NCI-H748 (cell line): ENCODE results near the gene CHERP.
"Not testable (repeated sequence)": the region's sequence is repeated elsewhere in the genome, so short reads cannot be mapped to it uniquely, and the experiment has no call there.

Experiments
- DNase-seq: peaks from one replicate; lab custom pipeline; 2025; ENCODE audit not compliant: unreplicated experiment; lab: John Stamatoyannopoulos, UW

Gene CHERP

DNA sequence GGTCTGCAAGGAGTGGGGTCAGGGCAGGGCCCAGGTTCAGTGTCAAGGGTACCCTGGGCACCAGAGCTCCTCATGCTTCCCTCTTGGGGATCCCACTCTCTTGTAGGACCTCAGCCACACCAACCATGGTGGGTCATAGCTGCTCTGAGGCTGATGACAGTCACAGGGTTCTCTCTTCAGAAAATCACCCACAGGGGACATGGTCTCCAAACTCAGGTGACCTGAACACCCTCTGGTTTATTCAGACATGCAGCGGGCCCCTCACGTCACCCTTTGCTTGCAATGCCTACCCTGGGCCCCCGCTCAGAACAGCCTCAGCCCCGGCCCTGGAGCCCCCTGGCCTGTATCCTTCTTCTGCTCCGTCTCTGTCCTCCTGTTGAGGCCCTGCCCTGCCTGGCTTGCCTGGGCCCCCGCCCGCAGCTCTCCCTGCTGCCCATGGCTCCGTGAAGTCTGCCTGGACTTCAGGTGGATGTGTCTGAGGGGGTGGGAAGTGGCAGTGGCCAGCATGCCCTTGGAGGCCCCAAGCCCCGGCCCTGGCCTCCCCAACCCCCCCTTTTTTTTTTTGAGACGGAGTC lies 20.4 kb downstream of the CHERP start:
- no peak for DNase-seq

DNA sequence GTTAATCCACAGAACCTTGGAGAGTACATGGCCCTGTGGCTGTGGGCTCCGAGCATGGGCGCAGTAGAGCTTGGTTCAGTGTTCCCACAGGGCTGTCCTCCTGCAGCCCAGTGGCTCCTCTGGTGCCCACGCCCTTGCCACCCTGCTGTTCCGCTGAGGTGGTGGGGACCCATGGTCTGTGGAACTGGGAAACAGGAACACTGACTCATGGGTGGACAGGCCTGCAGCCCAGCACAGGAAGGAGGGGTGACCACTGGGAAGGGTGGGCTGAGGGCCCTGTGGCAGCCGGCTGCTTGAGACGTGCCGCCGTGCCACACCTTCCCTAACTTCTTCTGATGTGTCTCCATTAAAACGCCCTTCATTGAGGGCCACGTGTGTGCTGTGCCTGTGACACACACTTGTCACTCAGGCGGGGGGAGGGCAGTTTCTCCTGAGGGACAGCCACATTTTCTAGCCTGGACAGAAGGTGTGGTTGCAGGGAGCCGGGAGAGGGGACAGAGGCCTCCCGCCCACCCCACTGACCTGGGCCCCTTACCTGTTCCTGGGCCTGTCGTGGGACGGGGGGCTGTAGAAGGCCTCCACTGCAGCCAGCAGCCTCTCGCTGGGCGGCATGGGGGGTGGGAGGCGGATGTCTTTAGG lies 21.1 kb downstream of the CHERP start:
- no peak for DNase-seq

DNA sequence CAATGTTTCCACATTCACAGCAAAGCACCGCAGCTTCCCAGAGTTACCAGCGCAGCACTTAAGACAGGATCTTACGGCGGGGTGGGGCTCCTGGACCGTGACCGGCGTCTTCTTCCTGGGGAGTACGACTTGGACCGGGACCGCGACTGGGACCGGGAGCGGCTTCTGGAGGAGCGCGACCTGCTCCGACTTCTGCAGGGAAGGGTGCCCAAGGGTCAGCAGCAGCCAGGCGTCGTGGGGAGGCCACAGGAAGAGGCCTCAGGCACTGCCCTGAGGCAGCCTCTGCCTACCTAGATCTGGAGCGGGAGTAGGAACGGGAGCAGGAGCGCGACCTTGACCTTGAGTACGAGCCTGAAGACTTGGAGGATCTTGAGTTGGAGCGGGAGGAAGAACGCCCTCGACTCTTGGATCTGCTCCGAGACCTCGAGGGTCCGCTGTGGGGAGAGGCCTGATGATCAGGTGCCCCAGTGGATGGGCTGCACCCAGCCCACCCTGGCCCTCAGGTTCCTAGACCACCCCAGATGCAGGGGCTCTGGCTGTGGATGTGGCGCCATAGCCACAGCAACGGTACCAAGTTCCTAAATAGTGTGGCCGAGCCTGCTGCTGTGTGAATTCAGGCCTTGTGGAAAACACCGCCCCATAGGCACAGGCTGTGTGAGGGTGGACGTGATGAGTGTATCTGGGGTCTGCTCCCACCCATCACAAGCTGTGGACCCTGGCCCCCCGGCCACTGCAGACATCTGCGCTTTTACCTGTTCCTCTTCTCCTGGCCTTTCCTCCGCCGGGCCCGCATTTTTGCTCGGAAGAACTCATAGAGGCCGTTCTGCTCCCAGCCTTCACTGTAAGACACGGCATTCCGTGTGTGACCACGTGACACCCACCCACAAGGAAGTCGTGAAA lies 21.9 kb downstream of the CHERP start:
- no peak for DNase-seq

DNA sequence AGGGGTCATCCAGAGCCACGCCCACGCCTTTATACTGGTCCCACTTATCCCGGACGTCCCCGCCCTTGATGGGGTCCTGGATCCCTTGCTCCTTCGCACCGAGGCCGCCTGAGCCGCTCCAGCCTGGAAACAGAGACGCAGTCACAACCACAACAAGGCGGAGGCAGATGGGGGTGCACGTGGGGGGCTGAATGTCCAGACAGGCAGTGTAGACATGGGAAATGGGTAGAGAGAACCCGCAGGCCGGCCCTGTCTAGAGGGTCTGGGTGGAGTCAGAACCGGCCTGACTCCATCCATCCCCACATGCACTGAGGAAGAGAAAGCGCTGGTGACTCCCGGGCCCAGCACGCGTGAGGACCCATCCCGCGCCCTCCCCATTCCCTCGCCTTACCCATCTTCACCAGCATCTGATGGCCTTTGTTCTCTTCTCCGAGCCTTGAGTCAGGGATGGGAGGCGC lies 23.0 kb downstream of the CHERP start:
- DNase-seq, result no peak

DNA sequence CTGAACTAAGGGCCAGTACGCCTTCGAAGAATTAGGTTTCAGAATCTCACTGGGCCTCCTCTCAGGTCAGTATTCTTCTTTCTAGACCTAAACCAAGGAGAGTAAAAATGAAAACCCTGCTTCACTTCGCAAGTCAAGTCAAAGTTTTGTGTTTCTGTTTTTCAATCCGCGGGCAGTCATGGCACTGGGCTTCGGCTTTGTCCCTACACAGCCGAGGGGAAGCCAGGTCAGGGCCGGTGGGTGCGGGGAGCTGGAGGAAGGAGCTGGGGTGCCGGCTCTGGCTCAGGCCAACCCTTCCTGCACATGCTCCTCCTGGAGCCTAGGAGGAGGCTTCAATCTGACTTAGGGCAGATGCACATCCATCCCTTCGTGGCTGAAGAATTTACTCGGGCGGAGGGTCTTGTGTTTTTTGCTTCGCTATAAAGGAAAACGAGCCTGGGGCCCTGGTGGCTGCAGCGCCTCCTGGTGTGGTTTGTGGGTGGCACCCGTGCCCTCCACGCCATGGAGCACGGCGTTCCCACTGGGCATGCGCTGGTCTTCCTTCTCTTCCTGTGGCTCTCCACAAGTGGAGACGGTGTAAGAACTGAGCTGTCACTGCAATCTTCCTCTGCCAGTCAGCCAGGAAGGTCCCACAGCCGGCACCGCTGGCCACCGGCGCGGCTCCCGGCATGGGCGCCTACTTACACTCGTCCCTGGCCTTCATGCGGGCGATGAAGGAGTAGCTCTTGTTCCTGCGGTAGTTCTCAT lies 23.6 kb downstream of the CHERP start:
- no peak for DNase-seq

DNA sequence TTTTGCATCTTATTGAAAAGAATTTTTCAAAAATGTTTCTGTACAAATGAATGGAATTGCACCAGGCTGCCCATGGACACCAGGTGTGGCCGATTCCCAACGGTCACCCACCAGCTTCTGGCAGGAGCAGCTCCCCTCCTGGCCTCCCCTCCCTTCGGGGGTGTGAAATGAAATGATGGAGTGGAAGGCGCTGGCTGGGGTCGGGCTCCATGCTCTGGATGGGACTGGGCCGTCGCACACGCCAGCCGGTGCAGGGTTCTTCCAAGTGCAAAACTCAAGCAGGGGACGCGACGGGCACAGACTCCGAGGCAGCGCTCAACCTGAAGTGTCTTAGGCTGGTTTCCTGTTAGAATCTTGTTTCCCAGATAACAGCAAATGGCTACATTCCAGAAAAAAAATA lies 24.2 kb downstream of the CHERP start:
- no peak for DNase-seq

DNA sequence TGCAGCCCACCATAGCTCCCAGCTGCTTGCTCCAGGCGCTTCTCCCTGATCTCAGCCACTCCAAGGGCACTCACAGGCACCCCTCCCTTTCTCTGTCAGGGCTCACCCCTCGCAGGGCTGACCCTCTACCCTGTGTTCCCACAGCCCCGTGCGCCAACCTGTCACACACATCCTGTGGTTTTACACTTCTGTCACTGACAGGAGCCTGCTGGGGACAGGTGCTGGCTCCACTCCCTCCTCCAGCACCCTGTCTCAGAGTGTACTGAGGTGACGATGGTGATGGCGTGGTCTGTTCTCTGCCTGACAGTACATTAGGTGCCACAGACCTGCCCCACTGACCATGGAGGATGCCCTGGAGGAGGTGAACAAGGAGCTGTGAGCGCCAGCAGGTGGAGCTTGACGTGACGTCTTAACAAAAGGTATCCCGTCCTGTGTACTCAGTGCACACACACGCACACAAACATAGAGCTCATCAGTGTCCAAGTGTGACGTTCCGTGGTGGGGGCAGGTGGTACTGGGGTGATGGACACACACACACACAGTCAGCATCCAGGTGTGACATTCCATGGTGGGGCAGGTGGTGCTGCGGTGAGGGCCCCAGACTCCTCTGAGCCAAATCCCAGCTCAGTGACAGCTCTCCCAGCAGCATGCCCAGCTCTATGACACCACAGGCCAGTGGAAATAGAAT lies 25.2 kb downstream of the CHERP start:
- DNase-seq, result no peak

DNA sequence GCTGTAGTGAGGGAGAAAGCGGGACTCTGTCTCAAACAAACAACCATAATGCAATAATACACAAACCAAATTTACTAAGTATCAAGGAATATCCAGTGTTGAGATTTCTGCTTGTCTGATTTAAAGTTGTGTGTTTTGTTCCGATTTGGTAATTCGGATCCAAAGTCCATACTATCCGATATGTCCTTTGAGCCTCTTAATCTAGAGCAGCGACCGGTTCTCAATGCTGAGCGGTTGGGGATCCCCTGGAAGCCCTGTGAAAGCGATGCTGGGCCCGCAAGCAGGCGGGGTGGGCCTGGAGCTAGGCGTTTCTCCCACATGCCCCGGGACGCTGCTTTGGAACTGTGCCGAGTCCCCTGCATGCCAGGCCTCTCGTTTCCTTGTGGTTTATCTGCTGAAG lies 25.9 kb downstream of the CHERP start:
- DNase-seq, result no peak

DNA sequence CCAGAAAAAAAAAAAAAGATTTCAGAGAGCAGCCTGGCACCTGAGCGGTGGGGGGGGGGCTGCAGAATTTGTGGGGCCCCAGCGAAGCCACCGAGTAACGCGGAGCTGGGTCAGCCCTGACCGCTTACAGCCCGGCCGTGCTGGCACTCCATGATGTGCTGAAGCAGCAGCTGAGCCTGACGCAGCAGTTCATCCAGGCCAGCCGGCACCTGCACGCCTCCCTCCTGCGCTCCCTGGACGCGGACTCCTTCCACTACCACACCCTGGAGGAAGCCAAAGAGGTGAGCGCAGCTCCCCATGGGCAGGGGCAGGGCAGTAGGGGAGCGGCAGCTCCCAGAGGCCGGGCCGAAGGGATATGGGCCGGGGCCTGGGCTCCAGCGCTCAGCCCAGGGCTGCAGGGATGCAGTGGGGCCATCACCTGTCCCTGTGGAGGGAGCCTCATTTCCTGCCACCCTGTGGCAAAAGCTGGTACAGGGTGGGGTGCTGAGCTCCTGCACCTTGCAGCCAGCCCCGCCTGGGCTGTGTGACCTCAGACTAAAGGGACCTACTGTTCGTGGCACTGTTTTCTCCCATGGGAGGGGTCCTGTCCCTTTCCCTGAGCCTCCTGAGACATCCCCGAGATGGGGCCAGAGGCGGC lies 27.7 kb downstream of the CHERP start:
- DNase-seq, result no peak

DNA sequence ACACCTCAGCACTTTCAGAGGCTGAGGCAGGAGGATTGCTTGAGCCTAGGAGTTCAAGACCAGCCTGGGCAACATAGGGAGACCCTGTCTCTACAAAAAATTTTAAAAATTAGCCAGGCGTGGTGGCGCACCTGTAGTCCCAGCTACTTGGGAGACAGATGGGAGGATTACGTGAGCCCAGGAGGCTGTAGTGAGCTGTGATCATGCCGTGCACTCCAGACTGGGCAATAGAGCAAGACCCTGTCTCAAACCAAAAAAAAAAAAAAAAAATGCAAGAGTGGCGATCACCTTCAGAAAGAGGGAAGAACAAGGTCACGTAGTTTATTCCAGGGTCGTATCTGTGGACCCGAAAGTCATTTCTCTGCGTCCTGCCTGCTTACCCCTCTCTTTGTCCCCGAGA lies 29.6 kb downstream of the CHERP start:
- DNase-seq, result not testable (repeated sequence)

DNA sequence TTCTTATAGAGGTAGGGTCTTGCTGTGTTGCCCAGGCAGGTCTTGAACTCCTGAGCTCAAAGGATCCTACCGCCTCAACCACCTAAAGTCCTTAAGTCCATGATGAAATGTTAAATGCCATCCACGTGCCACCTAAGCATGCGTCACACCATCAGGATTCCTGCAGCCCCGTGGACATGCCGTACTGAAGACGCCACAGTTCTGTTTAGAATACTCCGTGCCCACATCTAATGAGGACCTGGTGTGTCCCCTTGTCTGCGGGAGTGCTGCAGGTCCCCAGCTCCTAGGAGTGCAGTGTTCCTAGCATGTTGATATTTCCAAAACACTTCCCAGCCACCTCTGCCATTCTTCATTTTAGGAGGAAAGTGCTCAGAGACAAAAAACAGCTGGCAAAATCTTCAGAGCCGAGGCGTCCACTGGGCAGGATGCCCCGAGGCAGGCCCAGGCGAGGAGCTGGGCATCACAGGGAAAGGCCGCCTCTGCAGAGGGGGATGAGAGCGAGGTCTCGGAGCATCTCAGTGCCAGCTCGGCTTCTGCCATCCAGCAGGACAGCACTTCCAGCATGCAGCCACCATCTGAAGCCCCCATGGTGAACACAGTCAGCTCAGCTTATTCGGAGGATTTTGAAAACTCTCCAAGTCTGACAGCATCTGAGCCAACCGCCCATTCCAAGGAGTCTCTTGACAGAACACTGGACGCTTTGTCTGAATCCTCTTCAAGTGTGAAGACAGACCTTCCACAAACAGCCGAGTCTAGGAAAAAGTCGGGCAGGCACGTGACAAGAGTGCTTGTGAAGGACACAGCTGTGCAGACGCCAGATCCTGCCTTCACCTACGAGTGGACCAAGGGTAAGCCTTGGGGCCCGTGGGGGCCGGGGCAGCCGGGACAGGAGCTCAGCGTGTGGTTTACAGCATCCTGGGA lies 32.8 kb downstream of the CHERP start:
- no peak for DNase-seq

DNA sequence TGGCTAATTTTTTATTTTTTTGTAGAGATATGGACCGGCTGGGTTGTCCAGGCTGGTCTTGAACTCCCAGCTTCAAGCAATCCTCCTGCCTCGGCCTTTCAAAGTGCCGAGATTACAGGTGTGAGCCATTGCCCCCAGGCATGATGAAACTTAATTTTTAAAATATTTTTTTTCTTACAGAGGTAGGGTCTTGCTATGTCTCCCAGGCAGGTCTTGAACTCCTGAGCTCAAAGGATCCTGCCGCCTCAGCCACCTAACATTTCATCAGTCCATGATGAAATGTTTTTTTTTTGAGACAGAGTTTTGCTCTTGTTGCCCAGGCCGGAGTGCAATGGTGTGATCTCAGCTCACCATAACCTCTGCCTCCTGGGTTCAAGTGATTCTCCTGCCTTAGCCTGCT lies 33.7 kb downstream of the CHERP start:
- no peak for DNase-seq

DNA sequence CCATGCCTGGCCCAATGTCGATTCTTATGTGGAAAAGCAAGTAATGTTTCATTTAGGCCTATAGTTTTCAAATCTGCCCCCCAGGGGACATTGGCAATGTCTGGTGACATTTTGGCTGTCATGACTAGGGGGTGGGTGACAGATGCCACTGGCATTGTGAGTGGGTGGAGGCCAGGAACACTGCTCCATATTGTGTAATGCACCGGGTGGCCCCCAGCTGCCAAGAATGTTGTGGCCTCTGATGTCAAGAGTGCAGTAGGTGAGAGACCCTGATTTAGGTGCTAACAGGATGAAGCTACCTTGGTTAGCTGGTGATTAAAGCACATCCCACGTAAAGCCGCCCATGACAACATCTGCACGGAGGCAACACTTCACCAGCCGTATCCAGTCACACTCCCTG lies 35.3 kb downstream of the CHERP start:
- DNase-seq, result no peak

DNA sequence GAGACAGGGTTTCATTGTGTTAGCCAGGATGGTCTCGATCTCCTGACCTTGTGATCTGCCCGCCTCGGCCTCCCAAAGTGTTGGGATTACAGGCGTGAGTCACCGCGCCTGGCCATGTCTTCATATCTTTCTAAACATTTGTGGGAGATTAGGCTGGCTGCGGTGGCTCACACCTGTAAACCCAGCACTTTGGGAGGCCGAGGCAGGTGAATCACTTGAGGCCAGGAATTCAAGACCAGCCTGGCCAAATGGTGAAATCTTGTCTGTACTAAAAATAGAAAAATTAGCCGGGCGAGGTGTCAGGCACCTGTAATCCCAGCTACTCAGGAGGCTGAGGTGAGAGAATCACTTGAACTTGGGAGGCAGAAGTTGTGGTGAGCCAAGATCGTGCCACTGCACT lies 36.1 kb downstream of the CHERP start:
- not testable (repeated sequence) for DNase-seq

DNA sequence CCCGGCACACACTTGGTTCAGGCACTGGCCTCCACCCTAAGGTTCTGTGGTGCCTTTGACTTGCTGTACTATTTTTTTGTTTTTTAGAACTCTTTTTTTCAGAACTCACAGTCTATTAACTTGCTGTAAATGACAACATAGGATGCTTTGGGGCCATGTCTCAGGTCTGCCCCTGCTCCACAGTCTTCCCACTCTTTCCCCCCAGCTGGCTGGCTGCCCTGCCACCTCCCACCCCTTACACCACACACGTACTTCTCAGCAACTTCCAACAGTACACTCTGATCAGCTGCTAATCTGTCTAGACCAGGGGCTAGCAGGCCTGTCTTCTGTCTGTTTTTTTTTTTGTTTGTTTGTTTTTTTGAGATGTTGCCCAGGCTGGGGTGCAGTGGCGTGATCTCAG lies 38.0 kb downstream of the CHERP start:
- no peak for DNase-seq

DNA sequence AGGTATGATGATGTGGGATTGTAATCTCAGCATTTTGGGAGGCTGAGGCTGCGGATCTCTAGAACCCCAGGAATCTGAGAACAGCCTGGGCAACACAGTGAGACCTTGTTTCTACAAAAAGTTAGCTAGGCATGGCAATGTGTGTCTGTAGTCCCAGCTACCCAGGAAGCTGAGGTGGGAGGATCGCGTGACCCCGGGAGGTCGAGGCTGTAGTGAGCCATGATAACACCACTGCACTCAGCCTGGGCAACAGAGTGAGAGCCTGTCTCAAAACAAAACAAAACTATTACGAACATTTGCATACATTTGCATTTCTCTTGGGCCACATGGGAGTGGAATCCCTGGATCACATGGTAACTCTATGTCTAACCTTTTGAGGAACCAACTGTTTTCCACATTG lies 44.4 kb downstream of the CHERP start:
- DNase-seq, result no peak

DNA sequence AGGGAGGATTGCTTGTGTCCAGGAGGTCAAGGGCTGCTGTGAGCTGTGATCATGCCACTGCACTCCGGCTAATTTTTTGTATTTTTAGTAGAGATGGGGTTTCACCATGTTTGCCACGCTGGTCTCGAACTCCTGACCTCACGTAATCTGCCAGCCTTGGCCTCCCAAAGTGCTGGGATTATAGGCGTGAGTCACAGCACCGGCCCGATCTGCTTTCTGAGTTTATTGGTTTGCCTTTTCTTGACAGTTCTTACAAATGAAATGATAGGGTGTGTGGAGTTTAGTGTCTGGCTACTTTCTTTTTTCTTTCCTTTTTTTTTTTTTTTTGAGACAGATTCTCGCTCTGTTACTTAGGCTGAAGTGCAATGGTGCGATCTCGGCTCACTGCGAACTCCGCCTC lies 45.2 kb downstream of the CHERP start:
- no peak for DNase-seq

DNA sequence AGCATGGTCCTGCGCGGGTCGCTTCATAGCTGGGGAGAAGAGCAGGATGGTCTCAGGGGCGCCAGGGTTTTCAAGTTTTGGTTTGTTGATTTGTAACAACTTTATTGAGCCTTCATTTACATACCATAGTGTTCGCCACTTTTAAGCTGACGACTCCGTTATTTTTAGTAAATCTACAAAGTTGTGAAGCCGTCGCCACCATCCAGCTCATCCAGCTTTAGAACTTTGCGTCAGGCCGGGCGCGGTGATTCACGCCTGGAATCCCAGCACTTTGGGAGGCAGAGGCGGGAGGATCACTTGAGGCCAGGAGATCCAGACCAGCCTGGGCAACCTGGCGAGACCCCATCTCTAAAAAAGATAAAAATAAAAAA lies 45.6 kb downstream of the CHERP start:
- DNase-seq, result no peak

DNA sequence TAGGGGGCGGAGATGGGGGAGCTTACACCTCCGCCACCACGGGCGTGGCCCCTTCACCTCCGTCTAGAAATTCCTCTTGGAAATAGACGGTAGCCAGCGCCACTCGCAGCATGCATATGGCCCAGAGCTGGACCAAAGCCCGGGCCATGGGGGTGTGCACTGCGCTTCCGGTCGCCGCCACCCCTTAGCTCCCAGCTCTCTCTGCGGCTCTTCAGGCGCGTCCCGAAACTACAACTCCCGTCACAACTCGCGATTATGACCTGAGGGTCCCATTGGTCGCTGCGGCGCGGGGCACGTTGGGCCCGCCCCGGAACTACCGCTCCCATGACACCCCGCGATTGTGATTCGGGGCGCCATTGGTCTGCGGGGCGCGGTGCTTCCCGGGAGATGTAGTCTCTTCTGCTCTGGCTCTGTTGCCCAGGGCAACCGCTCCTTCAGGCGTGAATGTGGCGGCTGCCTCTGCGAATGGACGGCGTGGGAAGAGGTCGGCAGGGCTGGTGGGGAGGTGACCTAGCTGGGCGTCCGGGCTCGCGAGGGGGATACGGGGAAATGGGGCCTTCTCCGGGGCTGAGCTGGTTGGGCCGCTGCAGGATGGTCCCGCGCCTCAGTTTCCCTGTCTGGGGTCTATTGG lies 46.1 kb downstream of the CHERP start, which contains the start of the genes C19orf44 and CALR3:
Gene C19orf44, plus strand, starts transcription at position 413 of the 631 bp plus-strand sequence. CDS start 4,399 bp downstream, outside the sequence.
Gene CALR3, minus strand, starts transcription at position 186 of the 631 bp plus-strand sequence. Its CDS starts 38 bp downstream, at position 148.
- peak; percentile 98 for DNase-seq
